ENCODE data around the gene FAM81A.
"Not testable (repeated sequence)": the region's sequence is repeated elsewhere in the genome, so short reads cannot be mapped to it uniquely, and the experiment has no call there.

The FAM81A gene

GRCh38 chr15:59437817-59438624, at the start of gene FAM81A:
TSS of gene FAM81A (plus strand) at chr15:59438186. CDS start at chr15:59458627, 20,441 bp downstream.
- peak; percentile 50 for DNase-seq

- DNase-seq = no peak
These were observed 49.3 kb upstream of the FAM81A start for GRCh38 chr15:59388670-59389069.

DNA sequence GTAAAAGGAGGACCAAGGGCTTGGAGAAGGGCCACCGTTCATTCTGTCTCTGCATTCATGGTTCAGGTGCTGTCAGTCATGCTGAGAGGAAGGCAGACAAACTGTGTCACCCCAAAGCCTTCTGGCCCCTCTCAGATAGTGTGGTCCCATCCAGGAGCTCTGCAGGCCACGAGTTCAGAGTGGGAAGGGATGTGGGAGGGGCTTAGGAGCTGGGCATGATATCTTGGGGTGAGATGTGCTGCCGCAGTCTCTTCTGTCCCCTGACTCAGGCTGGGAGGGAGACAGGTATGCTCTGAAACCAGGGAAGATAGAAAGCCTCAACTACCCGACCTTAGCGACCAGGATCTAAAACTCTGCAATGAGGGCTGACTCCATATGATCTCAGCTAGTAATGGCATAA, 45.7 kb upstream of the FAM81A start:
- no peak for DNase-seq

GRCh38 chr15:59394166-59394661, 43.8 kb upstream of the FAM81A start:
- no peak for DNase-seq

- no peak for DNase-seq
These were observed 41.8 kb upstream of the FAM81A start for GRCh38 chr15:59396211-59396610.

DNA sequence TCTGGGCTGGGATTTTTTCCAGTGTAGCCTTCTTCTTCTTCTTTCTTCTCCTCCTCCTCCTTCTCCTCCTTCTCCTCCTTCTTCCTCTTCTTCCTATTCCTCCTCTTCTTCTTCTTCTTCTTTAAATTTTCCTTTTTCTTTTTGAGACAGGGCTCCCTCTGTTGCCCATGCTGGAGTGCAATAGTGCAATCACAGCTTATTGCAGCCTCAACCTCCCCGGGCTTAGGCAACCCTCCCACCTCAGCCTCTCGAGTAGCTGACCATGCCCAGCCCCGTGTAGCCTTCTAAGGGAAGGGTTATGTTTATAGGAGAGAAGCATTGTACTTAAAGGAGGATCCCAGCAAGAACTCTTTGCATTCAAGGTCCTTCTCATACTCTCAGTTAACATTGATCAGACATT, 41.3 kb upstream of the FAM81A start:
- DNase-seq = no peak

DNA sequence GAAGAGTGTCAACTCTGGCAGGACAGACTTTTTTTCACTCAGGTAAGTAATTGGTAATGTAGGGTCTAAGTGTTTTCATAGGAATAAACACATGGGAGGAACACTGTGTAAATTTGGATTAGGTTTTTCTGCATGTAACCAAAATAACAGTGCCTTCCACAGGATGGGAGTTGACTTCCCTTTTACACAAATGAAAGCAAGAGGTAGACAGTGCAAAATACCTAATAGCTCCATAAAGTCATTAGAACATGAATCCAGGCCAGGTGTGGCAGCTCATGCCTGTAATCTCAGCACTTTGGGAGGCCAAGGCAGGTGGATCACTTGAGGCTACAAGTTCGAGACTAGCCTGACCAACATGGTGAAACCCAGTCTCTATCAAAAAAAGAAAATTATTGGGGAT, 39.8 kb upstream of the FAM81A start:
- DNase-seq = no peak

GRCh38 chr15:59399465-59400102, 38.4 kb upstream of the FAM81A start:
- DNase-seq = no peak

- DNase-seq = no peak
These were observed 37.7 kb upstream of the FAM81A start for GRCh38 chr15:59400103-59400813.

- DNase-seq = not testable (repeated sequence)
These were observed 36.7 kb upstream of the FAM81A start for GRCh38 chr15:59401051-59401823.

- no peak for DNase-seq
These were observed 36.0 kb upstream of the FAM81A start for GRCh38 chr15:59401824-59402569.

- DNase-seq = no peak
These were observed 32.9 kb upstream of the FAM81A start for GRCh38 chr15:59405079-59405478.

GRCh38 chr15:59406446-59406845, 31.5 kb upstream of the FAM81A start:
- DNase-seq = no peak

GRCh38 chr15:59407946-59408345, 30.0 kb upstream of the FAM81A start:
- DNase-seq = no peak

- DNase-seq = no peak
These were observed 27.5 kb upstream of the FAM81A start for GRCh38 chr15:59410391-59410896.

GRCh38 chr15:59413577-59413976, 24.4 kb upstream of the FAM81A start:
- DNase-seq = no peak

DNA sequence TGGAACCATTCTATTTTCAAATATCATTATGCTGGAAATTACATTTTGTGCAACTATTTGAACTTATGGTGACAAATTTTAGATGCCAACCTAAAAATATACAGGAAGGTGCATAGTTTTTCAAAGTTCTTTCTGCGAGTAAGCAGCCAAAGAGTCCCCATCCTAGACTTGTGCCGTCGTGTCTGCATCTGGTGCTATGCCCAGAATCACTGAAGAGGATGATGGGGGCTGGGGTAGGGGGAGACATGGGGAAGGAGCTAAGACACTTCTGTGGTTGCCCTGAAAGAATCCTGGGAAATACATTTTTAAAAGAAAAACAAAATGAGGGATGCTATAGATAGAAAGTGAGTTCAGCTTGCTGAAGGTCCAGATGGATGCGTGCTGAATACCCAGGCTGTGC, 21.2 kb upstream of the FAM81A start:
- DNase-seq = no peak

GRCh38 chr15:59419170-59419569, 18.8 kb upstream of the FAM81A start:
- DNase-seq = no peak

- DNase-seq = no peak
These were observed 17.9 kb upstream of the FAM81A start for GRCh38 chr15:59420108-59420507.

GRCh38 chr15:59420986-59421618, 16.9 kb upstream of the FAM81A start:
- no peak for DNase-seq

DNA sequence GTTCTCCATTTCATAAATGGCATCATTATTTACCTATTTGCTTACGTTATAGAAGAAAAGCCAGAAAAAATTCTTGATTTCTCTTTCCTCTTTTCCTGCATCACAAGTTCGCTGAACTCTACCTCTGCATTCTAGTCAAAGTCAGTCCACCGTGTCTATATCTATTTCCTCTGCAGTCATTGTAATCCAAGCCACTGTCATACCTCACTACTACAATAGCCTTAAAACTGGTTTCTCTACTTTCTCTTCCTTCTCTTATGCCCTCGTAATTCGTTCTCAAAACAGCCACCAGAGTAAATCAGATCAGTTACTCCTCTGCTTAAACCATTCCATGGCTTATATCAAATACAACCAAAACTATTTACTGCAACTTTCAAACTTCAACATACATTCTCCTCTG, 13.4 kb upstream of the FAM81A start:
- no peak for DNase-seq

Data from activated CD4-positive, alpha-beta T cell treated with anti-CD3 and anti-CD28 coated beads for 48 hours (primary cell).